Ovary (tissue), 3 donors: Measurements from ENCODE around the gene ZNF681.

ENCODE experiments used
- CTCF ChIP-seq, 3 donors: fragments of 450-650 bp in 2 of 3; fragments of 200-600 bp in 1 of 3; IDR thresholded peaks; one replicate each; pipeline versions ENCODE4 v1.5.1 to v1.8.0; 2016 to 2022; ENCODE audit warnings: antibody characterized with exemption in 3 of 3, mild to moderate bottlenecking in 1 of 3
- POLR2A ChIP-seq: fragments of 450-650 bp; IDR thresholded peaks from one replicate; pipeline ENCODE4 v1.6.1; 2017; ENCODE audit warnings: antibody characterized with exemption, mild to moderate bottlenecking, moderate library complexity
- donor health status: DM: no; HTN: no; CAD: no.

DNA sequence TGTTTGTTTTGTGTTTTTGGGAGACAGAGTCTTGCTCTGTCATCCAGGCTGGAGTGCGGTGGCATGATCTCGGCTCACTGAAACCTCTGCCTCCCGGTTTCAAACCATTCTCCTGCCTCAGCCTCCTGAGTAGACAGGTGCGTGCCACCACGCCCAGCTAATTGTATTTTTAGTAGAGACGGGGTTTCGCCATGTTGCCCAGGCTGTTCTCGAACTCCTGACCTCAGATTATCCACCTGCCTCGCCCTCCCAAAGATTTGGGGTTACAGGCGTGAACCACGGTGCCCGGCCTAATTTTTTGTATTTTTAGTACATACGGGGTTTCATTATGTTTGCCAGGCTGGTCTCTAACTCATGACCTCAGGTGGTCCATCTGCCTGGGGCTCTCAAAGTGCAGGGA is 8.3 kb upstream of the ZNF681 start:
- TF ChIP-seq CTCF (IDR thresholded peaks at IDR 0.05) (no peak), POLR2A (no peak)
